ENCODE results near the gene POM121C.
"Not testable (repeated sequence)": the region's sequence is repeated elsewhere in the genome, so short reads cannot be mapped to it uniquely, and the experiment has no call there.

GRCh38 chr7:75456403-75456802, 29.7 kb downstream of the POM121C start:
- TF ChIP-seq, protein P1, sequence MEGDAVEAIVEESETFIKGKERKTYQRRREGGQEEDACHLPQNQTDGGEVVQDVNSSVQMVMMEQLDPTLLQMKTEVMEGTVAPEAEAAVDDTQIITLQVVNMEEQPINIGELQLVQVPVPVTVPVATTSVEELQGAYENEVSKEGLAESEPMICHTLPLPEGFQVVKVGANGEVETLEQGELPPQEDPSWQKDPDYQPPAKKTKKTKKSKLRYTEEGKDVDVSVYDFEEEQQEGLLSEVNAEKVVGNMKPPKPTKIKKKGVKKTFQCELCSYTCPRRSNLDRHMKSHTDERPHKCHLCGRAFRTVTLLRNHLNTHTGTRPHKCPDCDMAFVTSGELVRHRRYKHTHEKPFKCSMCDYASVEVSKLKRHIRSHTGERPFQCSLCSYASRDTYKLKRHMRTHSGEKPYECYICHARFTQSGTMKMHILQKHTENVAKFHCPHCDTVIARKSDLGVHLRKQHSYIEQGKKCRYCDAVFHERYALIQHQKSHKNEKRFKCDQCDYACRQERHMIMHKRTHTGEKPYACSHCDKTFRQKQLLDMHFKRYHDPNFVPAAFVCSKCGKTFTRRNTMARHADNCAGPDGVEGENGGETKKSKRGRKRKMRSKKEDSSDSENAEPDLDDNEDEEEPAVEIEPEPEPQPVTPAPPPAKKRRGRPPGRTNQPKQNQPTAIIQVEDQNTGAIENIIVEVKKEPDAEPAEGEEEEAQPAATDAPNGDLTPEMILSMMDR (IDR thresholded peaks at IDR 0.05; ENCODE audit: poor library complexity) = not testable (repeated sequence)
- not testable (repeated sequence) for TF ChIP-seq EZH2 (IDR thresholded peaks at IDR 0.05; ENCODE audit: borderline replicate concordance)

Measured in hepatocyte (in vitro differentiated cells).